ENCODE data around the gene ARHGEF11.

The ARHGEF11 gene

GRCh38 chr1:156904187-156904959 is 141.2 kb downstream of the ARHGEF11 start:
- no peak for DNase-seq

GRCh38 chr1:156903328-156904091 is 142.0 kb downstream of the ARHGEF11 start:
- no peak for DNase-seq

- DNase-seq, result no peak
These were observed 143.3 kb downstream of the ARHGEF11 start for GRCh38 chr1:156901966-156902915.

GRCh38 chr1:156901590-156901900 is 144.0 kb downstream of the ARHGEF11 start:
- no peak for DNase-seq

- DNase-seq, result no peak
These were observed 144.5 kb downstream of the ARHGEF11 start for GRCh38 chr1:156900896-156901589.

- DNase-seq, result no peak
These were observed 145.4 kb downstream of the ARHGEF11 start for GRCh38 chr1:156899956-156900718.

GRCh38 chr1:156898971-156899664 is 146.4 kb downstream of the ARHGEF11 start:
- no peak for DNase-seq

GRCh38 chr1:156898161-156898566 is 147.4 kb downstream of the ARHGEF11 start:
- DNase-seq, result peak; percentile 89

- DNase-seq, result no peak
These were observed 148.3 kb downstream of the ARHGEF11 start for GRCh38 chr1:156897078-156897825.

GRCh38 chr1:156896490-156897033 is 149.0 kb downstream of the ARHGEF11 start:
- DNase-seq, result no peak

GRCh38 chr1:156895927-156896326 is 149.6 kb downstream of the ARHGEF11 start:
- DNase-seq, result no peak

- peak; percentile 58 for DNase-seq
These were observed 150.1 kb downstream of the ARHGEF11 start for GRCh38 chr1:156895455-156895812.

- peak; percentile 97 for DNase-seq
These were observed 150.7 kb downstream of the ARHGEF11 start for GRCh38 chr1:156894711-156895454.

- no peak for DNase-seq
These were observed 151.5 kb downstream of the ARHGEF11 start for GRCh38 chr1:156894001-156894400.

- DNase-seq, result peak; percentile 38
These were observed 152.2 kb downstream of the ARHGEF11 start, which contains the start of gene PEAR1 for GRCh38 chr1:156893048-156893953. PEAR1 (plus strand) TSS chr1:156893718; CDS start chr1:156903927, 10,209 bp downstream.

GRCh38 chr1:156892190-156893047 is 153.1 kb downstream of the ARHGEF11 start:
- peak; percentile 97 for DNase-seq
